ENCODE results near the gene CCDC24.

DNA sequence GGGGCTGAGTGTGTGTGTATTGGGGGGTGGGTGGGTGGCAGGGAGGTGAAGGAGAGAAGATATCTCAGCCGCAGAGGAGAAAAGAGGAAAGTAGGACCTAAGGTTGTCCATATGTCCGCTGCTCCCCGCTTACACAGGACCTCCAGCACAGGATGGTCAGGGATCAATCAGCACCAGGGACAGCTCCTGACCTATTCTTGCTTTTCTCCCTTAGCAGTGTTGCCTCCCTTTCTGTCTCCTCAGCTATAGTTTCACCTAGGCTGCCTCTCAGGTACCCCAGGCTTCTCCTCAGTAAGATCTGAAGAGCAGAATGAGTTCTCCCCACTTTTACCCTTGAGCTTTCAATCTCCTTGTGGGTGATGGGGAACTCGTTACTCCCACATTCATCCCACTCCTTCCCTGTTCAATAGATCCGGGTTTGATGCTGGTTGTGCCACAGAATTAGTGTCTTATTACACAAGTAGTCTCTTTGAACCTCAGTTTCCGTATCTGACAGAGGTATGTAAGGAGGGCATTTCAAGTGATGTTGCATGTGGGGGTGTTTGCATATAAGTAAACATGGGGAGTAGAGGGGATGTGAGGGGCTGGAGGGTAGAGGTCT, 23.0 kb upstream of the CCDC24 start:
- TF ChIP-seq, protein P1, sequence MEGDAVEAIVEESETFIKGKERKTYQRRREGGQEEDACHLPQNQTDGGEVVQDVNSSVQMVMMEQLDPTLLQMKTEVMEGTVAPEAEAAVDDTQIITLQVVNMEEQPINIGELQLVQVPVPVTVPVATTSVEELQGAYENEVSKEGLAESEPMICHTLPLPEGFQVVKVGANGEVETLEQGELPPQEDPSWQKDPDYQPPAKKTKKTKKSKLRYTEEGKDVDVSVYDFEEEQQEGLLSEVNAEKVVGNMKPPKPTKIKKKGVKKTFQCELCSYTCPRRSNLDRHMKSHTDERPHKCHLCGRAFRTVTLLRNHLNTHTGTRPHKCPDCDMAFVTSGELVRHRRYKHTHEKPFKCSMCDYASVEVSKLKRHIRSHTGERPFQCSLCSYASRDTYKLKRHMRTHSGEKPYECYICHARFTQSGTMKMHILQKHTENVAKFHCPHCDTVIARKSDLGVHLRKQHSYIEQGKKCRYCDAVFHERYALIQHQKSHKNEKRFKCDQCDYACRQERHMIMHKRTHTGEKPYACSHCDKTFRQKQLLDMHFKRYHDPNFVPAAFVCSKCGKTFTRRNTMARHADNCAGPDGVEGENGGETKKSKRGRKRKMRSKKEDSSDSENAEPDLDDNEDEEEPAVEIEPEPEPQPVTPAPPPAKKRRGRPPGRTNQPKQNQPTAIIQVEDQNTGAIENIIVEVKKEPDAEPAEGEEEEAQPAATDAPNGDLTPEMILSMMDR (IDR thresholded peaks at IDR 0.05) = no peak
- no peak for TF ChIP-seq POLR2A (IDR thresholded peaks at IDR 0.05)
